Measurements from ENCODE around the gene RAB3B.

The RAB3B gene

GRCh38 chr1:51997974-51998382 lies 7.5 kb upstream of the RAB3B start:
- no peak overlapping the region for H2AFZ ChIP-seq (ENCODE audit: low read length)
- H3K4me2 ChIP-seq (ENCODE audit: low read depth, low read length, poor library complexity, severe bottlenecking), result no peak overlapping the region

GRCh38 chr1:51989582-51990477 lies 670 bp downstream of the RAB3B start:
- H3K4me1 ChIP-seq (ENCODE audit: insufficient read depth, low read length, poor library complexity, severe bottlenecking), result no peaks in the 10 kb centered on the region

More at GRCh38 chr1:51997974-51998382, 7.5 kb upstream of the RAB3B start:
- no peaks in the 10 kb centered on the region for H3K9me3 ChIP-seq (ENCODE audit: insufficient read depth, low read depth, low read length)
- no peaks in the 10 kb centered on the region for H3K4me1 ChIP-seq (ENCODE audit: insufficient read depth, low read length, poor library complexity, severe bottlenecking)
- no peaks in the 10 kb centered on the region for H3K79me2 ChIP-seq (ENCODE audit: insufficient read depth, low read length)
- no peaks in the 10 kb centered on the region for H3F3A ChIP-seq (ENCODE audit: low read depth)
- no peaks in the 10 kb centered on the region for H3K27me3 ChIP-seq (ENCODE audit: insufficient read depth, low read length, poor library complexity, severe bottlenecking)
- no peaks in the 10 kb centered on the region for H4K20me1 ChIP-seq (ENCODE audit: insufficient read depth, low read length, poor library complexity, severe bottlenecking)
- TF ChIP-seq, protein P1, sequence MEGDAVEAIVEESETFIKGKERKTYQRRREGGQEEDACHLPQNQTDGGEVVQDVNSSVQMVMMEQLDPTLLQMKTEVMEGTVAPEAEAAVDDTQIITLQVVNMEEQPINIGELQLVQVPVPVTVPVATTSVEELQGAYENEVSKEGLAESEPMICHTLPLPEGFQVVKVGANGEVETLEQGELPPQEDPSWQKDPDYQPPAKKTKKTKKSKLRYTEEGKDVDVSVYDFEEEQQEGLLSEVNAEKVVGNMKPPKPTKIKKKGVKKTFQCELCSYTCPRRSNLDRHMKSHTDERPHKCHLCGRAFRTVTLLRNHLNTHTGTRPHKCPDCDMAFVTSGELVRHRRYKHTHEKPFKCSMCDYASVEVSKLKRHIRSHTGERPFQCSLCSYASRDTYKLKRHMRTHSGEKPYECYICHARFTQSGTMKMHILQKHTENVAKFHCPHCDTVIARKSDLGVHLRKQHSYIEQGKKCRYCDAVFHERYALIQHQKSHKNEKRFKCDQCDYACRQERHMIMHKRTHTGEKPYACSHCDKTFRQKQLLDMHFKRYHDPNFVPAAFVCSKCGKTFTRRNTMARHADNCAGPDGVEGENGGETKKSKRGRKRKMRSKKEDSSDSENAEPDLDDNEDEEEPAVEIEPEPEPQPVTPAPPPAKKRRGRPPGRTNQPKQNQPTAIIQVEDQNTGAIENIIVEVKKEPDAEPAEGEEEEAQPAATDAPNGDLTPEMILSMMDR (conservative IDR thresholded peaks at IDR 0.05; ENCODE audit: low read length), result no peak
- no peak for TF ChIP-seq EZH2phosphoT487 (IDR thresholded peaks at IDR 0.05; ENCODE audit: borderline replicate concordance)
- H3K9me2 ChIP-seq (replicated peaks; ENCODE audit: low read depth, low read length), result no peaks in the 10 kb centered on the region
- no peak overlapping the region for H3K9ac ChIP-seq (ENCODE audit: low read depth, low read length, poor library complexity, severe bottlenecking)
- no peak overlapping the region for H3K4me3 ChIP-seq (ENCODE audit: low read length, poor library complexity, severe bottlenecking)
- no peaks in the 10 kb centered on the region for H3K36me3 ChIP-seq (ENCODE audit: insufficient read depth, low read length)

GRCh38 chr1:51988254-51988653 lies 2.2 kb downstream of the RAB3B start:
- H3F3A ChIP-seq (ENCODE audit: low read depth), result no peaks in the 10 kb centered on the region
- no peak overlapping the region for H2AFZ ChIP-seq (ENCODE audit: low read length)
- H3K79me2 ChIP-seq (ENCODE audit: insufficient read depth, low read length), result no peaks in the 10 kb centered on the region
- H3K4me1 ChIP-seq (ENCODE audit: insufficient read depth, low read length, poor library complexity, severe bottlenecking), result no peaks in the 10 kb centered on the region
- H3K9ac ChIP-seq (ENCODE audit: low read depth, low read length, poor library complexity, severe bottlenecking), result no peak overlapping the region
- H3K27me3 ChIP-seq (ENCODE audit: insufficient read depth, low read length, poor library complexity, severe bottlenecking), result peaks cover 9% of the 10 kb centered on the region
- no peak overlapping the region for H3K4me3 ChIP-seq (ENCODE audit: low read length, poor library complexity, severe bottlenecking)
- TF ChIP-seq EZH2phosphoT487 (IDR thresholded peaks at IDR 0.05; ENCODE audit: borderline replicate concordance), result no peak
- TF ChIP-seq, protein P1 (conservative IDR thresholded peaks at IDR 0.05; ENCODE audit: low read length), result no peak
- H3K9me3 ChIP-seq (ENCODE audit: insufficient read depth, low read depth, low read length), result no peaks in the 10 kb centered on the region
- H4K20me1 ChIP-seq (ENCODE audit: insufficient read depth, low read length, poor library complexity, severe bottlenecking), result no peaks in the 10 kb centered on the region
- no peak overlapping the region for H3K4me2 ChIP-seq (ENCODE audit: low read depth, low read length, poor library complexity, severe bottlenecking)
- H3K36me3 ChIP-seq (ENCODE audit: insufficient read depth, low read length), result no peaks in the 10 kb centered on the region
- H3K9me2 ChIP-seq (replicated peaks; ENCODE audit: low read depth, low read length), result no peaks in the 10 kb centered on the region

More at GRCh38 chr1:51989582-51990477, 670 bp downstream of the RAB3B start:
- Histone ChIP-seq H3K4me3 (ENCODE audit: low read length, poor library complexity, severe bottlenecking) (peak overlapping the region; percentile 76), H3K27me3 (ENCODE audit: insufficient read depth, low read length, poor library complexity, severe bottlenecking) (peaks cover 9% of the 10 kb centered on the region), H2AFZ (ENCODE audit: low read length) (peak overlapping the region; percentile 81), H3K9me3 (ENCODE audit: insufficient read depth, low read depth, low read length) (no peaks in the 10 kb centered on the region), H3K36me3 (ENCODE audit: insufficient read depth, low read length) (no peaks in the 10 kb centered on the region), H3K9ac (ENCODE audit: low read depth, low read length, poor library complexity, severe bottlenecking) (peak overlapping the region; percentile 44), H4K20me1 (ENCODE audit: insufficient read depth, low read length, poor library complexity, severe bottlenecking) (no peaks in the 10 kb centered on the region), H3K79me2 (ENCODE audit: insufficient read depth, low read length) (no peaks in the 10 kb centered on the region), H3F3A (ENCODE audit: low read depth) (no peaks in the 10 kb centered on the region), H3K4me2 (ENCODE audit: low read depth, low read length, poor library complexity, severe bottlenecking) (peak overlapping the region; percentile 57), H3K9me2 (replicated peaks; ENCODE audit: low read depth, low read length) (no peaks in the 10 kb centered on the region)
- no peak for TF ChIP-seq EZH2phosphoT487 (IDR thresholded peaks at IDR 0.05; ENCODE audit: borderline replicate concordance)
- TF ChIP-seq, protein P1 (conservative IDR thresholded peaks at IDR 0.05; ENCODE audit: low read length), result no peak

All from Loucy (cell line).